Mesendoderm (in vitro differentiated cells): ENCODE results near the gene PAPSS2.

Source experiments
- DNase-seq: peaks from one replicate; pipeline ENCODE4 v3.0.0; 2013
- H2AK5ac ChIP-seq: 2 replicates; pipeline ENCODE4 v1.6.1; 2013; ENCODE audit warnings: low read length, inconsistent platforms
- H2BK120ac ChIP-seq: 2 replicates; pipeline ENCODE4 v1.6.1; 2013; ENCODE audit warnings: low read depth, mild to moderate bottlenecking, low read length, moderate library complexity, mixed read lengths
- H2BK15ac ChIP-seq: replicated peaks from 2 replicates; pipeline ENCODE4 v1.6.1; 2013; ENCODE audit warnings: low read depth, mild to moderate bottlenecking, moderate library complexity
- H2BK5ac ChIP-seq: 2 replicates; pipeline ENCODE4 v1.6.1; 2013; ENCODE audit warnings: low read length, inconsistent platforms
- H3K18ac ChIP-seq: 2 replicates; pipeline ENCODE4 v1.6.1; 2013; ENCODE audit warnings: mild to moderate bottlenecking, low read length, mixed read lengths
- H3K23ac ChIP-seq: one replicate; pipeline ENCODE4 v1.6.1; 2013; ENCODE audit warnings: low read length
- H3K27ac ChIP-seq: 2 replicates; pipeline ENCODE4 v1.5.1; 2013; ENCODE audit warnings: low read depth, mild to moderate bottlenecking, inconsistent platforms, low read length, moderate library complexity
- H3K27me3 ChIP-seq: 2 replicates; pipeline ENCODE4 v1.6.1; 2013; ENCODE audit warnings: low read length, control low read depth, mild to moderate bottlenecking, inconsistent platforms; ENCODE audit not compliant: insufficient read depth, poor library complexity
- H3K36me3 ChIP-seq: 2 replicates; pipeline ENCODE4 v1.6.1; 2013; ENCODE audit warnings: low read length, inconsistent platforms; ENCODE audit not compliant: control insufficient read depth, insufficient read depth
- H3K4ac ChIP-seq: one replicate; pipeline ENCODE4 v1.6.1; 2013; ENCODE audit warnings: low read depth, mild to moderate bottlenecking, low read length, moderate library complexity
- H3K4me1 ChIP-seq: 2 replicates; pipeline ENCODE4 v1.6.1; 2013; ENCODE audit warnings: low read depth, low read length, inconsistent platforms; ENCODE audit not compliant: control insufficient read depth
- H3K4me2 ChIP-seq: 2 replicates; pipeline ENCODE4 v1.6.1; 2013; ENCODE audit warnings: low read length
- H3K4me3 ChIP-seq: 2 replicates; pipeline ENCODE4 v1.5.1; 2013; ENCODE audit warnings: mild to moderate bottlenecking, low read length
- H3K56ac ChIP-seq: one replicate; pipeline ENCODE4 v1.6.1; 2013; ENCODE audit warnings: low read length
- H3K79me1 ChIP-seq: 2 replicates; pipeline ENCODE4 v1.6.1; 2013; ENCODE audit warnings: low read length, inconsistent platforms
- H3K79me2 ChIP-seq: 2 replicates; pipeline ENCODE4 v1.6.1; 2013; ENCODE audit warnings: mild to moderate bottlenecking, low read length; ENCODE audit not compliant: control insufficient read depth, insufficient read depth
- H3K9ac ChIP-seq: 2 replicates; pipeline ENCODE4 v1.6.1; 2013; ENCODE audit warnings: low read length, inconsistent platforms
- H4K5ac ChIP-seq: one replicate; pipeline ENCODE4 v1.6.1; 2013; ENCODE audit warnings: low read length
- H4K8ac ChIP-seq: one replicate; pipeline ENCODE4 v1.6.1; 2013; ENCODE audit warnings: low read depth, mild to moderate bottlenecking, control low read depth, low read length, moderate library complexity
- WGBS: extraction: QIAGEN DNeasy Blood & Tissue Kit; methylation state at CpG from one replicate; pipeline ENCODE4 v1.1.7; 2013; ENCODE audit warnings: low lambda C conversion rate, missing lambda C conversion rate; ENCODE audit not compliant: insufficient coverage; ENCODE audit errors: extremely low coverage; 5-methylcytosine and 5-hydroxymethylcytosine counted together

Gene PAPSS2

DNA sequence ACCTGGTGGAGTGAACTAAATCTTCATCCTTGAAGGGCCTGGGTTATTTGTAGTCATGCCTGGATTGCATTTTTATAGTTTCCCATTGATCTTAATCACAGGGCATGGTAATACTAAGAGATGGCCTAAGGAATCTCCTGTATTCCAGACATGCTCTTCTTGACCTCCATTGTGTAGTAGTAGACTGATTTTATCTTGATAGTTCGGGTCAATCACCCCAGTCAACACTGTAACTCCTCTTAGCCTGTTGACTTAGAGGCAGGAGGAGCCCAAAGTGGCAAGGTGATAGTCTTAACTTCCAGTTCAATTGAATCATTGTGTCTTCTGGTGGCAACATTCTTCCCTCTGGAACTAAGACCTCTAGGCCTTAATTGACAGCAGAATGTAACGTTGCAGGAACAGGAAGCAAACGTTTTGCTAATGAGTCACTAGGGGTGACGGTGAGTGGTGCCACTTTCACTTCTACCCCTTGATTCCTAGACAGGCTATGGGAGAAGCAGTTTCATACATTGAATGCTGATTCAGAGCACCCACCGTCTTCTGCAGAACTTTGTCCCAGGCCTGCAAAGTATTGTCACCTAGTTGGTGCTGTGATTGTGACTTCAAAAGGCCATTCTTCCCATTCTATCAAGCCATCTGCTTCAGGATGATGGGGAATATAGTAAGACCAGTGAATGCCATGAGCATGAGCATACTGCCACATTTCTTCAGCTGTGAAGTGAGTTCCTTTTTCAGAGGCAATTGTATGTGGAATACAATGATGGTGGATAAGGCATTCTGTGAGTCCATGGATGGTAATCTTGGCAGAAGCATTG lies 24.0 kb upstream of the PAPSS2 start:
- Histone ChIP-seq H3K4me1 (peaks cover 7% of the 10 kb centered on the region), H3K9ac (no peak overlapping the region), H3K79me2 (no peaks in the 10 kb centered on the region), H3K27ac (peak overlapping the region; percentile 6), H4K5ac (no peak overlapping the region), H3K4me2 (no peak overlapping the region), H3K27me3 (no peaks in the 10 kb centered on the region), H3K36me3 (no peaks in the 10 kb centered on the region), H3K56ac (peak overlapping the region; percentile 22), H3K4me3 (no peak overlapping the region), H2BK15ac (no peak overlapping the region), H3K18ac (no peak overlapping the region), H3K4ac (no peak overlapping the region), H2BK5ac (no peak overlapping the region), H3K79me1 (no peaks in the 10 kb centered on the region), H2BK120ac (no peak overlapping the region), H2AK5ac (no peak overlapping the region), H4K8ac (no peak overlapping the region), H3K23ac (no peak overlapping the region)
- no CpG with 5 or more reads among the region's 5 CpGs for WGBS
- DNase-seq: peak; percentile 96

DNA sequence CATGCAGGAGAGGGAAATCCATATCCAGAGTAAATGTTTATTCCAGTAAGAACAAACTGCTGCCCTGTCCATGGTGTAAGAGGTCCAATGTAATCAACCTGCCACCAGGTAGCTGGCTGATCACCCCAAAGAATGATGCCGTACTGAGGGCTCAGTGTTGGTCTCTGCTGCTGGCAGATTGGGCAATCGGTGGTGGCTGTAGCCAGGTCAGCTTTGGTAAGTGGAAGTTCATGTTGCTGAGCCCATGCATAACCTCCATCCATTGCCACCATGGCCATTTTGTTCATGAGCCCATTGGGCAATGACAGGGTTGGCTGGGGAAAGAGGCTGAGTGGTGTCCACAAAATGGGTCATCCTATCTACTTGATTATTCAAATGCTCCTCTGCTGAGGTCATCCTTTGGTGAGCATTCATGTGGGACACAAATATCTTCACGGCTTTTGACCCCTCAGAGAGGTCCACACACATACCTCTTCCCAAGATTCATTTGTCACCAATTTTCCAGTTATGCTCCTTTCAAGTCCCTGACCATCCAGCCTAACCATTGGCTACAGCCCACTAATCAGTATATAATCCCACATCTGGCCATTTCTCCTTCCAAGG lies 23.3 kb upstream of the PAPSS2 start:
- Histone ChIP-seq H3K4me2 (no peak overlapping the region), H3K9ac (no peak overlapping the region), H3K27ac (no peak overlapping the region), H3K79me2 (no peaks in the 10 kb centered on the region), H3K18ac (no peak overlapping the region), H3K79me1 (no peaks in the 10 kb centered on the region), H3K4ac (no peak overlapping the region), H4K5ac (no peak overlapping the region), H3K4me1 (peaks cover 7% of the 10 kb centered on the region), H2BK120ac (no peak overlapping the region), H3K27me3 (no peaks in the 10 kb centered on the region), H3K23ac (no peak overlapping the region), H3K4me3 (no peak overlapping the region), H3K56ac (no peak overlapping the region), H3K36me3 (no peaks in the 10 kb centered on the region), H2AK5ac (no peak overlapping the region), H4K8ac (no peak overlapping the region), H2BK5ac (peak overlapping the region; percentile 45), H2BK15ac (no peak overlapping the region)
- DNase-seq: no peak
- WGBS: no CpG with 5 or more reads among the region's 3 CpGs

DNA sequence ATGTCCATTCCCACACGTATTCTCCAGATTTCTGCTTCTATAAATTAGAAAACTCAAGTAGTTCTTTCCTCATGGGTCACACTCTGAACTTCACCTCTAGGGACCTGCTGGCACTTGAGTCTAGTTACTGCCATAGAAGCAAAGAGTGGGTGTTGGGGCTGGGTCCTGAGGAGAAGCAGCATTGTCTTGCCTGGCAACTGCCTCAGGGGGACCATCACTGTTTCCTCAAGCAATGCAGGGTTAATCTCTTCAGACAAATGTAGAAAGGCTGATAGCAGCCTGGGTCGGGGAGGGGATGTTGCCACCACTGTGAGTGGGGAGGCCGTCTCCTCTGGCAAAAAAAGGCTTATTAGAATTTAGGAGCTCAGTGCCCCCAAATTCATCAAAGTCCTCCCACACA lies 20.2 kb upstream of the PAPSS2 start:
- Histone ChIP-seq H2BK15ac (no peak overlapping the region), H2BK120ac (no peak overlapping the region), H4K8ac (no peak overlapping the region), H3K4me3 (no peak overlapping the region), H3K23ac (no peak overlapping the region), H3K36me3 (no peaks in the 10 kb centered on the region), H3K27ac (no peak overlapping the region), H3K18ac (no peak overlapping the region), H3K4me2 (no peak overlapping the region), H2BK5ac (peak overlapping the region; percentile 76), H4K5ac (no peak overlapping the region), H3K4me1 (peaks cover 7% of the 10 kb centered on the region), H3K27me3 (no peaks in the 10 kb centered on the region), H3K4ac (no peak overlapping the region), H2AK5ac (no peak overlapping the region), H3K79me2 (no peaks in the 10 kb centered on the region), H3K56ac (no peak overlapping the region), H3K9ac (no peak overlapping the region), H3K79me1 (no peaks in the 10 kb centered on the region)
- DNase-seq: peak; percentile 85
- WGBS: no CpG with 5 or more reads among the region's 3 CpGs

- Histone ChIP-seq H3K4ac (no peak overlapping the region), H3K4me3 (no peak overlapping the region), H2BK5ac (no peak overlapping the region), H3K79me1 (no peaks in the 10 kb centered on the region), H3K4me2 (no peak overlapping the region), H3K27me3 (no peaks in the 10 kb centered on the region), H4K8ac (no peak overlapping the region), H3K79me2 (no peaks in the 10 kb centered on the region), H2BK120ac (no peak overlapping the region), H3K36me3 (no peaks in the 10 kb centered on the region), H3K18ac (no peak overlapping the region), H3K9ac (no peak overlapping the region), H3K27ac (no peak overlapping the region), H4K5ac (no peak overlapping the region), H3K23ac (no peak overlapping the region), H3K56ac (no peak overlapping the region), H3K4me1 (peaks cover 7% of the 10 kb centered on the region), H2BK15ac (no peak overlapping the region), H2AK5ac (no peak overlapping the region)
- DNase-seq: no peak
Measured at GRCh38 chr10:87640043-87640442, 19.6 kb upstream of the PAPSS2 start.

GRCh38 chr10:87642486-87642885 lies 17.2 kb upstream of the PAPSS2 start:
- DNase-seq: no peak
- Histone ChIP-seq H3K18ac (no peak overlapping the region), H3K56ac (no peak overlapping the region), H2BK5ac (no peak overlapping the region), H3K36me3 (no peaks in the 10 kb centered on the region), H3K4ac (no peak overlapping the region), H2BK120ac (no peak overlapping the region), H3K79me2 (no peaks in the 10 kb centered on the region), H3K4me1 (peaks cover 2% of the 10 kb centered on the region), H3K27me3 (no peaks in the 10 kb centered on the region), H4K5ac (no peak overlapping the region), H3K4me3 (no peak overlapping the region), H3K9ac (no peak overlapping the region), H3K27ac (no peak overlapping the region), H4K8ac (no peak overlapping the region), H2AK5ac (no peak overlapping the region), H3K79me1 (no peaks in the 10 kb centered on the region), H3K23ac (no peak overlapping the region), H3K4me2 (no peak overlapping the region), H2BK15ac (no peak overlapping the region)
- no CpG with 5 or more reads among the region's 11 CpGs for WGBS

GRCh38 chr10:87642988-87643387 lies 16.7 kb upstream of the PAPSS2 start:
- H3K4me2 ChIP-seq: no peak overlapping the region
- H3K79me1 ChIP-seq: no peaks in the 10 kb centered on the region

More at GRCh38 chr10:87642988-87643387, 16.7 kb upstream of the PAPSS2 start:
- H3K56ac ChIP-seq: no peak overlapping the region
- no peaks in the 10 kb centered on the region for H3K79me2 ChIP-seq
- H2BK5ac ChIP-seq: no peak overlapping the region
- no peak overlapping the region for H2BK15ac ChIP-seq
- no peak overlapping the region for H3K4ac ChIP-seq
- H3K36me3 ChIP-seq: no peaks in the 10 kb centered on the region
- H3K4me3 ChIP-seq: no peak overlapping the region
- H3K27ac ChIP-seq: no peak overlapping the region
- no peak overlapping the region for H2AK5ac ChIP-seq
- no peak overlapping the region for H3K9ac ChIP-seq
- H3K18ac ChIP-seq: no peak overlapping the region
- H4K5ac ChIP-seq: no peak overlapping the region
- H3K4me1 ChIP-seq: peaks cover 2% of the 10 kb centered on the region
- no peak for DNase-seq
- H3K27me3 ChIP-seq: no peaks in the 10 kb centered on the region
- no peak overlapping the region for H4K8ac ChIP-seq
- H2BK120ac ChIP-seq: no peak overlapping the region
- H3K23ac ChIP-seq: no peak overlapping the region
